Measurements from ENCODE around the gene CC2D1B. TPM values are rescaled to one million over a fixed set of nuclear protein-coding genes. Genes with fewer than 3 reads are reported as not detected.

Gene CC2D1B
- total and polyA plus RNA-seq, 2 donors (not counting 3 experiments of a cell fraction or from before 2014, with no cell fraction given) = 16.9 to 32.6 TPM

DNA sequence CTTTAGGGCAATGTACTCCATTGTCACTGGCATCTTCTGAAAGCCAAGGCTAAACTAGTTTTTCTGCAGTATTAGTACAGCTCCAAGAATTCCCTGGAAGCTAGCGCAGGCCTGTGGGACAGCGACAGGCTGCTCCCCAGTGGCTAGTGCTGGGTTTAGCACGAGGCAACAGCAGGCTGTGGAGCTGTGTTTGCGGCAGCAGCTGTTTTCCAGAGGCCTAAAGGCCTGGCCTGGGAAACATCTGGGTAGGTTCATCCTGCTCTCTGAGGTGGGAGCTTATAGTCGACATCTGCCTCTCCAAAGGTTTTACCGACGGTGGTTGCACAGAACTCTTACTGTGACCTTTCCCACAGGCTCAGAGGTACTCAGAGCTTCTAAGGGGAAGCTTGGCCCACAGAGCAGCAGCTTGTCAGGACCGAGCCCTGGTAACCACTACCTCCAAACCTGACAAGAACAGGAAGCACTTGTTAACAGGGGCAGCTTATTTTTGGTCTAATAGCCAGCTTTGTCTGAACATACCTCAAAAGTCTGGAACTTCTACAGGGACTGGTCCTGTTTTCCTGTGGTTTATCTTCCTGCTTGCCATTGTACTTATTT, 17.2 kb downstream of the CC2D1B start:
- dilution Hi-C loops (cut with MboI; ENCODE audit: extremely low pct_ligation_motif_present, low sequenced_read_pairs) (no loop called here), intact Hi-C loops (cut with micrococcal nuclease) (loop anchor here (1.0 to 5.0 kb wide), 2 partner anchors 222 to 452 kb away; no protein-coding TSS in a partner anchor)
- peaks cover 7 to 12% of the 10 kb centered on the region in 2 experiments for H3K36me3 ChIP-seq (ENCODE audit: control insufficient read depth in 2 of 2, extremely low read depth in 1 of 2, insufficient read depth in 2 of 2, low read length in 2 of 2)
- no peak overlapping the region for H3K27ac ChIP-seq (ENCODE audit: insufficient read depth, low read depth, low read length)
- no peak overlapping the region for H3K4me2 ChIP-seq (ENCODE audit: insufficient read depth, low read length)
- no peaks in the 10 kb centered on the region for H3K27me3 ChIP-seq (ENCODE audit: control insufficient read depth in 2 of 2, insufficient read depth in 2 of 2, low read length in 2 of 2)
- POLR2A ChIA-PET = no interaction called here
- H3K4me1 ChIP-seq (ENCODE audit: control insufficient read depth, extremely low read depth, insufficient read depth, low read length) = no peaks in the 10 kb centered on the region
- peak; percentile 60 for TF ChIP-seq POLR2A (IDR thresholded peaks at IDR 0.05; ENCODE audit: low read depth, low read length)
- no peak for TF ChIP-seq JUN (IDR thresholded peaks at IDR 0.05; ENCODE audit: borderline replicate concordance, insufficient read depth, insufficient read length, low read depth)
- TF ChIP-seq, protein P1, sequence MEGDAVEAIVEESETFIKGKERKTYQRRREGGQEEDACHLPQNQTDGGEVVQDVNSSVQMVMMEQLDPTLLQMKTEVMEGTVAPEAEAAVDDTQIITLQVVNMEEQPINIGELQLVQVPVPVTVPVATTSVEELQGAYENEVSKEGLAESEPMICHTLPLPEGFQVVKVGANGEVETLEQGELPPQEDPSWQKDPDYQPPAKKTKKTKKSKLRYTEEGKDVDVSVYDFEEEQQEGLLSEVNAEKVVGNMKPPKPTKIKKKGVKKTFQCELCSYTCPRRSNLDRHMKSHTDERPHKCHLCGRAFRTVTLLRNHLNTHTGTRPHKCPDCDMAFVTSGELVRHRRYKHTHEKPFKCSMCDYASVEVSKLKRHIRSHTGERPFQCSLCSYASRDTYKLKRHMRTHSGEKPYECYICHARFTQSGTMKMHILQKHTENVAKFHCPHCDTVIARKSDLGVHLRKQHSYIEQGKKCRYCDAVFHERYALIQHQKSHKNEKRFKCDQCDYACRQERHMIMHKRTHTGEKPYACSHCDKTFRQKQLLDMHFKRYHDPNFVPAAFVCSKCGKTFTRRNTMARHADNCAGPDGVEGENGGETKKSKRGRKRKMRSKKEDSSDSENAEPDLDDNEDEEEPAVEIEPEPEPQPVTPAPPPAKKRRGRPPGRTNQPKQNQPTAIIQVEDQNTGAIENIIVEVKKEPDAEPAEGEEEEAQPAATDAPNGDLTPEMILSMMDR (IDR thresholded peaks at IDR 0.05; ENCODE audit: extremely low read depth in 1 of 2, insufficient read depth in 1 of 2, low read depth in 1 of 2, low read length in 2 of 2) = peak; percentile 17 to 37
- no peak for TF ChIP-seq GATA2 (IDR thresholded peaks at IDR 0.05; ENCODE audit: insufficient read depth, insufficient read length, low read depth, low read length)
- H3K9ac ChIP-seq (replicated peaks; ENCODE audit: extremely low read depth, insufficient read depth, low read length) = no peak overlapping the region
- CTCF ChIA-PET = interaction anchor here (0.5 to 2.0 kb wide), 10 partner anchors 12 to 451 kb away, joined by 3 to 25 read pairs (median 3); no protein-coding TSS in a partner anchor
- no peaks in the 10 kb centered on the region for H3K9me3 ChIP-seq (replicated peaks; ENCODE audit: control insufficient read depth, insufficient read depth, low read length)
- DNase-seq (ENCODE audit: low read depth, low spot score) (peak; percentile 24), FAIRE-seq (no peak)
- H4K20me1 ChIP-seq (replicated peaks; ENCODE audit: control insufficient read depth, extremely low read depth, insufficient read depth, low read length) = no peaks in the 10 kb centered on the region
- no TSS peak for BruUV-seq (replicated peaks)
- no peak overlapping the region for H3K4me3 ChIP-seq (replicated peaks in 1 of 3; ENCODE audit: insufficient read depth in 1 of 3, low read depth in 1 of 3, low read length in 3 of 3)
- no peaks in the 10 kb centered on the region for H3K79me2 ChIP-seq (ENCODE audit: control insufficient read depth, insufficient read depth, low read length)
- no peak overlapping the region for H2AFZ ChIP-seq (ENCODE audit: low read depth, low read length)
- H3K9me1 ChIP-seq (replicated peaks; ENCODE audit: control insufficient read depth, extremely low read depth, insufficient read depth, low read length) = no peaks in the 10 kb centered on the region

DNA sequence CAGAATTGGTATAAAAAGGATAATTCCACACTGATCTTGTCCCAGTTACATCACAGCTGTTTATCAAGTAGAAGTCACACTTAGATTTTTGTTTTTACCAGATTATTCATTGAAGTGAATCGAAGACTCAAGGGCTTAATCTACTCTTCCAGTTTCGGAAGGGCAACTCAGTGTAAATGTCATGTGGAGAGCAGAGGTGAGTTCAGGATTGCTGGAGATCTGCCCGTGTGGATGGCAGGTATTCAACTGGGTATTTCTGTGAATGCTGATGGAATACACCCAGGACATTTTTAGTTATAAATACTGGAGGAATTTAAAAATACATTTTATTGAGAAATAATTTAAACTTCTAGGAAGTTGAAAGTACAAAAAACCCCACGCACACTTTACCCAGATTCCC, 19.4 kb downstream of the CC2D1B start:
- no peak overlapping the region for H3K4me2 ChIP-seq (ENCODE audit: insufficient read depth, low read length)
- intact Hi-C loops (cut with micrococcal nuclease) (loop anchor here (5.0 kb wide), 1 partner anchor 449 kb away; no protein-coding TSS in a partner anchor), dilution Hi-C loops (cut with MboI; ENCODE audit: extremely low pct_ligation_motif_present, low sequenced_read_pairs) (no loop called here)
- DNase-seq (ENCODE audit: low read depth, low spot score) = no peak
- BruUV-seq (replicated peaks) = no TSS peak
- peaks cover 3 to 5% of the 10 kb centered on the region in 2 experiments for H3K36me3 ChIP-seq (ENCODE audit: control insufficient read depth in 2 of 2, extremely low read depth in 1 of 2, insufficient read depth in 2 of 2, low read length in 2 of 2)
- TF ChIP-seq MYC (IDR thresholded peaks at IDR 0.05; ENCODE audit: low read depth, low read length) (no peak), EZH2 (IDR thresholded peaks at IDR 0.05; ENCODE audit: borderline replicate concordance, low read depth, low read length, severe bottlenecking) (no peak), FOS (IDR thresholded peaks at IDR 0.05; ENCODE audit: borderline replicate concordance, insufficient read depth, low read length) (no peak), POLR2A (IDR thresholded peaks at IDR 0.05; ENCODE audit: low read depth, low read length) (no peak), POLR2AphosphoS5 (IDR thresholded peaks at IDR 0.05; ENCODE audit: insufficient read depth, low read depth, low read length) (no peak)
- TF ChIP-seq, protein P1 (IDR thresholded peaks at IDR 0.05; ENCODE audit: extremely low read depth in 1 of 2, insufficient read depth in 1 of 2, low read depth in 1 of 2, low read length in 2 of 2) = no peak
- TF ChIP-seq, protein P2, sequence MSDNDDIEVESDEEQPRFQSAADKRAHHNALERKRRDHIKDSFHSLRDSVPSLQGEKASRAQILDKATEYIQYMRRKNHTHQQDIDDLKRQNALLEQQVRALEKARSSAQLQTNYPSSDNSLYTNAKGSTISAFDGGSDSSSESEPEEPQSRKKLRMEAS (IDR thresholded peaks at IDR 0.05; ENCODE audit: insufficient read depth, insufficient read length) = no peak
- ChIA-PET POLR2A (no interaction called here), CTCF (no interaction called here)
- no peaks in the 10 kb centered on the region for H4K20me1 ChIP-seq (replicated peaks; ENCODE audit: control insufficient read depth, extremely low read depth, insufficient read depth, low read length)
- no peak overlapping the region for H3K9ac ChIP-seq (replicated peaks; ENCODE audit: extremely low read depth, insufficient read depth, low read length)
- H3K27me3 ChIP-seq (ENCODE audit: control insufficient read depth in 2 of 2, insufficient read depth in 2 of 2, low read length in 2 of 2) = no peaks in the 10 kb centered on the region
- H3K9me1 ChIP-seq (replicated peaks; ENCODE audit: control insufficient read depth, extremely low read depth, insufficient read depth, low read length) = no peaks in the 10 kb centered on the region
- no peak overlapping the region for H3K27ac ChIP-seq (ENCODE audit: insufficient read depth, low read depth, low read length)
- FAIRE-seq = no peak
- no peak overlapping the region for H3K4me3 ChIP-seq (replicated peaks in 1 of 3; ENCODE audit: insufficient read depth in 1 of 3, low read depth in 1 of 3, low read length in 3 of 3)
- H2AFZ ChIP-seq (ENCODE audit: low read depth, low read length) = no peak overlapping the region
- no peaks in the 10 kb centered on the region for H3K9me3 ChIP-seq (replicated peaks; ENCODE audit: control insufficient read depth, insufficient read depth, low read length)
- H3K79me2 ChIP-seq (ENCODE audit: control insufficient read depth, insufficient read depth, low read length) = no peaks in the 10 kb centered on the region
- no peaks in the 10 kb centered on the region for H3K4me1 ChIP-seq (ENCODE audit: control insufficient read depth, extremely low read depth, insufficient read depth, low read length)

All from endothelial cell of umbilical vein (primary cell).